Measurements from ENCODE around the gene SCAMP4. TPM values are rescaled to one million over a fixed set of nuclear protein-coding genes. Genes with fewer than 3 reads are reported as not detected.

The SCAMP4 gene
- 38.5 and 41.7 TPM in 2 replicates for total RNA-seq (2014; rRNA removed; shearing (Covaris generic))
- polyA plus RNA-seq (2015; cell fraction: cytosol; rRNA removed) = 117 and 167 TPM in 2 replicates
- polyA plus RNA-seq (2015; cell fraction: nucleus; rRNA removed) = 36.9 and 82.5 TPM in 2 replicates

GRCh38 chr19:1905110-1905862 is at the start of gene SCAMP4, which contains the start of gene ADAT3:
Gene SCAMP4 (plus strand): TSS chr19:1905399. CDS start chr19:1915020, 9,621 bp downstream.
Gene ADAT3 (plus strand): TSS chr19:1905399. CDS start chr19:1912048, 6,649 bp downstream.
- in situ Hi-C loops (cut with HindIII; ENCODE audit: low pct_unique_long_range_greater_than_20kb, low sequenced_read_pairs) = no loop called here
- DNase-seq (ENCODE audit: low read depth, low spot score) = peak; percentile 96

GRCh38 chr19:1855828-1856255 is 49.4 kb upstream of the SCAMP4 start:
- in situ Hi-C loops (cut with HindIII; ENCODE audit: low pct_unique_long_range_greater_than_20kb, low sequenced_read_pairs) = no loop called here

GRCh38 chr19:1856345-1856697 is 48.9 kb upstream of the SCAMP4 start:
- in situ Hi-C loops (cut with HindIII; ENCODE audit: low pct_unique_long_range_greater_than_20kb, low sequenced_read_pairs) = no loop called here
- no peak for DNase-seq (ENCODE audit: low read depth, low spot score)

More at GRCh38 chr19:1855828-1856255, 49.4 kb upstream of the SCAMP4 start:
- DNase-seq (ENCODE audit: low read depth, low spot score) = no peak

- in situ Hi-C loops (cut with HindIII; ENCODE audit: low pct_unique_long_range_greater_than_20kb, low sequenced_read_pairs) = no loop called here
- DNase-seq (ENCODE audit: low read depth, low spot score) = no peak
Observed at GRCh38 chr19:1856698-1857603, 48.2 kb upstream of the SCAMP4 start.

- DNase-seq (ENCODE audit: low read depth, low spot score) = no peak
- in situ Hi-C loops (cut with HindIII; ENCODE audit: low pct_unique_long_range_greater_than_20kb, low sequenced_read_pairs) = no loop called here
Observed at GRCh38 chr19:1857648-1858326, 47.4 kb upstream of the SCAMP4 start.

GRCh38 chr19:1858412-1859081 is 46.7 kb upstream of the SCAMP4 start:
- no peak for DNase-seq (ENCODE audit: low read depth, low spot score)
- in situ Hi-C loops (cut with HindIII; ENCODE audit: low pct_unique_long_range_greater_than_20kb, low sequenced_read_pairs) = no loop called here

- in situ Hi-C loops (cut with HindIII; ENCODE audit: low pct_unique_long_range_greater_than_20kb, low sequenced_read_pairs) = no loop called here
- DNase-seq (ENCODE audit: low read depth, low spot score) = no peak
Observed at GRCh38 chr19:1859331-1859781, 45.8 kb upstream of the SCAMP4 start.

GRCh38 chr19:1860042-1860775 is 45.0 kb upstream of the SCAMP4 start:
- DNase-seq (ENCODE audit: low read depth, low spot score) = no peak
- in situ Hi-C loops (cut with HindIII; ENCODE audit: low pct_unique_long_range_greater_than_20kb, low sequenced_read_pairs) = no loop called here

- no peak for DNase-seq (ENCODE audit: low read depth, low spot score)
- in situ Hi-C loops (cut with HindIII; ENCODE audit: low pct_unique_long_range_greater_than_20kb, low sequenced_read_pairs) = no loop called here
Observed at GRCh38 chr19:1860821-1861598, 44.2 kb upstream of the SCAMP4 start.

GRCh38 chr19:1861599-1862031 is 43.6 kb upstream of the SCAMP4 start:
- in situ Hi-C loops (cut with HindIII; ENCODE audit: low pct_unique_long_range_greater_than_20kb, low sequenced_read_pairs) = no loop called here

GRCh38 chr19:1862068-1862423 is 43.2 kb upstream of the SCAMP4 start:
- no peak for DNase-seq (ENCODE audit: low read depth, low spot score)
- in situ Hi-C loops (cut with HindIII; ENCODE audit: low pct_unique_long_range_greater_than_20kb, low sequenced_read_pairs) = no loop called here

More at GRCh38 chr19:1861599-1862031, 43.6 kb upstream of the SCAMP4 start:
- no peak for DNase-seq (ENCODE audit: low read depth, low spot score)

- no peak for DNase-seq (ENCODE audit: low read depth, low spot score)
- in situ Hi-C loops (cut with HindIII; ENCODE audit: low pct_unique_long_range_greater_than_20kb, low sequenced_read_pairs) = no loop called here
Observed at GRCh38 chr19:1862424-1863327, 42.5 kb upstream of the SCAMP4 start.

- no peak for DNase-seq (ENCODE audit: low read depth, low spot score)
- in situ Hi-C loops (cut with HindIII; ENCODE audit: low pct_unique_long_range_greater_than_20kb, low sequenced_read_pairs) = no loop called here
Observed at GRCh38 chr19:1863328-1863637, 41.9 kb upstream of the SCAMP4 start, which contains the start of gene KLF16. Gene KLF16 (minus strand): TSS chr19:1863579. CDS start chr19:1863497, 82 bp downstream.

- peak; percentile 86 for DNase-seq (ENCODE audit: low read depth, low spot score)
- in situ Hi-C loops (cut with HindIII; ENCODE audit: low pct_unique_long_range_greater_than_20kb, low sequenced_read_pairs) = no loop called here
Observed at GRCh38 chr19:1863638-1864479, 41.3 kb upstream of the SCAMP4 start.

Measured in SK-MEL-5 (cell line).